K562 (cell line): Measurements from ENCODE around the gene PNPLA7. TPM values are rescaled to one million over a fixed set of nuclear protein-coding genes. Genes with fewer than 3 reads are reported as not detected.

Experiments used
- ATAC-seq: fragments of 200-7000 bp; cut with Tn5 transposase; 3 replicates; pipeline ENCODE4 v1.9.1; 2020; ENCODE audit warnings: moderate library complexity
- BruUV-seq: library from RNA; stranded (reverse); fragments of 400-500 nt; replicated peaks from 2 replicates; lab custom pipeline; 2021; lab: Mats Ljungman, UMichigan
- CTCF ChIA-PET: fragments of 300-600 bp; formaldehyde crosslinking; extraction: SDS; loops from one replicate; lab custom pipeline; 2021; ENCODE audit warnings: low intra/inter-chr PET ratio; lab: Yijun Ruan, JAX
- POLR2A ChIA-PET: fragments of 300-600, 350-650 bp; sonication (Branson Sonifier 250); formaldehyde crosslinking; extraction: SDS; loops from one replicate; lab custom pipeline; 2021; ENCODE audit warnings: antibody characterized with exemption, inconsistent platforms; lab: Yijun Ruan, JAX
- DNase-seq, 4 experiments: peaks; one replicate each; pipeline versions ENCODE4 v3.0.0 to v3.0.0-alpha.2; 2011 to 2018; ENCODE audit warnings: low spot score in 3 of 4, mixed read lengths in 3 of 4; ENCODE audit errors: extremely low read depth in 1 of 4
- FAIRE-seq: peaks from 2 replicates; lab custom pipeline; 2011; peaks lifted over from hg19 to GRCh38; lab: Jason Lieb, UNC
- H2AFZ ChIP-seq: 2 replicates; pipeline ENCODE4 v1.6.0; 2011; ENCODE audit warnings: low read depth, low read length, control low read depth, inconsistent platforms
- H3K27ac ChIP-seq: fragments of 200-600 bp; 3 replicates; pipeline ENCODE4 v1.8.0; 2011; ENCODE audit warnings: low read depth, mild to moderate bottlenecking, control low read depth, inconsistent platforms, low read length, moderate library complexity, mixed read lengths; ENCODE audit errors: extremely low read depth
- H3K27me3 ChIP-seq, 2 experiments: fragments of 300-600 bp in 1 of 2; 2 replicates in 1 of 2; 3 replicates in 1 of 2; pipeline versions ENCODE4 v1.6.0 to v1.8.0; 2011; ENCODE audit warnings: inconsistent platforms in 2 of 2, low read length in 2 of 2, mild to moderate bottlenecking in 1 of 2, mixed read lengths in 1 of 2, moderate library complexity in 1 of 2; ENCODE audit not compliant: control insufficient read depth in 2 of 2, insufficient read depth in 2 of 2
- H3K36me3 ChIP-seq: fragments of 300-600 bp; 3 replicates; pipeline ENCODE4 v1.8.0; 2011; ENCODE audit warnings: mild to moderate bottlenecking, low read length, inconsistent platforms; ENCODE audit not compliant: control insufficient read depth, insufficient read depth
- H3K4me1 ChIP-seq, 2 experiments: fragments of 200-600 bp in 1 of 2; replicated peaks in 1 of 2; 2 replicates in 1 of 2; 3 replicates in 1 of 2; pipeline versions ENCODE4 v1.5.1 to v1.8.0; 2011; ENCODE audit warnings: inconsistent platforms in 2 of 2, low read length in 2 of 2, mild to moderate bottlenecking in 1 of 2, mixed read lengths in 1 of 2, moderate library complexity in 1 of 2; ENCODE audit not compliant: control insufficient read depth in 2 of 2, insufficient read depth in 2 of 2
- H3K4me2 ChIP-seq: 2 replicates; pipeline ENCODE4 v1.6.1; 2011; ENCODE audit warnings: low read length, control low read depth, inconsistent platforms, mixed read lengths; ENCODE audit not compliant: insufficient read depth
- H3K4me3 ChIP-seq: fragments of 200-600 bp; sonication (generic), shearing (Covaris generic); 2 replicates; pipeline ENCODE4 v1.5.1; 2016; ENCODE audit warnings: control low read depth, inconsistent platforms
- H3K79me2 ChIP-seq: fragments of 200-600 bp; 3 replicates; pipeline ENCODE4 v1.8.0; 2011; ENCODE audit warnings: low read length, inconsistent platforms; ENCODE audit not compliant: control insufficient read depth, insufficient read depth
- H3K9ac ChIP-seq, 2 experiments: 2 replicates each; pipeline versions ENCODE4 v1.6.0 to v1.6.1; 2011; ENCODE audit warnings: low read depth in 2 of 2, low read length in 2 of 2, control low read depth in 1 of 2, inconsistent platforms in 1 of 2, mild to moderate bottlenecking in 1 of 2, mixed read lengths in 1 of 2; ENCODE audit not compliant: insufficient read depth in 1 of 2
- H3K9me1 ChIP-seq: one replicate; pipeline ENCODE4 v1.6.0; 2011; ENCODE audit warnings: inconsistent platforms, mild to moderate bottlenecking, low read length, moderate library complexity; ENCODE audit not compliant: control insufficient read depth, insufficient read depth
- H3K9me3 ChIP-seq: replicated peaks from 2 replicates; pipeline ENCODE4 v1.5.1; 2011; ENCODE audit warnings: low read depth, low read length, inconsistent platforms; ENCODE audit not compliant: control insufficient read depth, insufficient read depth
- H4K20me1 ChIP-seq: replicated peaks from 2 replicates; pipeline ENCODE4 v1.6.1; 2011; ENCODE audit warnings: low read length, inconsistent platforms, mixed read lengths; ENCODE audit not compliant: control insufficient read depth, insufficient read depth
- BACH1 ChIP-seq: fragments of 200-800 bp; sonication (Bioruptor generic); IDR thresholded peaks from 2 replicates; pipeline ENCODE4 v1.6.1; 2016; ENCODE audit warnings: missing genetic modification characterization, missing compliant biosample characterization
- BRF2 ChIP-seq: IDR thresholded peaks from 3 replicates; pipeline ENCODE4 v1.6.1; 2011; ENCODE audit warnings: borderline replicate concordance, mild to moderate bottlenecking; ENCODE audit not compliant: insufficient read length, insufficient read depth
- EHMT2 ChIP-seq: fragments of 450-650 bp; IDR thresholded peaks from 2 replicates; pipeline ENCODE4 v1.6.1; 2018; ENCODE audit warnings: antibody characterized with exemption
- EWSR1 ChIP-seq: fragments of 450-650 bp; IDR thresholded peaks from 2 replicates; pipeline ENCODE4 v1.6.1; 2018; ENCODE audit warnings: borderline replicate concordance, mild to moderate bottlenecking, low read depth, moderate library complexity; ENCODE audit not compliant: partially characterized antibody
- HNRNPK ChIP-seq: fragments of 200-400 bp; formaldehyde crosslinking; IDR thresholded peaks from one replicate; pipeline ENCODE4 v1.6.1; 2018; ENCODE audit warnings: mild to moderate bottlenecking, low read depth, low read length; ENCODE audit not compliant: poor library complexity, severe bottlenecking
- IRF9 ChIP-seq: fragments of 450-650 bp; IDR thresholded peaks from 2 replicates; pipeline ENCODE4 v1.6.1; 2016; ENCODE audit warnings: missing biosample characterization, missing genetic modification characterization
- JUN ChIP-seq, 2 experiments: sonication (generic) in 1 of 2; formaldehyde crosslinking in 1 of 2; IDR thresholded peaks; 2 replicates each; pipeline versions ENCODE4 v1.6.1 to v1.8.0; 2012 to 2022; ENCODE audit warnings: borderline replicate concordance in 2 of 2, mild to moderate bottlenecking in 2 of 2, improper control_type of control experiment in 1 of 2, low read depth in 1 of 2, low read length in 1 of 2, missing genetic modification reagents in 1 of 2
- MAFG ChIP-seq: fragments of 450-650 bp; conservative IDR thresholded peaks from 2 replicates; pipeline ENCODE4 v1.6.1; 2016; ENCODE audit warnings: missing genetic modification characterization, missing compliant biosample characterization
- MITF ChIP-seq: IDR thresholded peaks from 2 replicates; pipeline ENCODE4 v1.6.1; 2014; ENCODE audit warnings: antibody characterized with exemption
- NCOA6 ChIP-seq: fragments of 450-650 bp; IDR thresholded peaks from 2 replicates; pipeline ENCODE4 v1.6.1; 2017; ENCODE audit warnings: mild to moderate bottlenecking
- NR2C2 ChIP-seq, 2 experiments: fragments of 200-800 bp in 1 of 2; sonication (Bioruptor generic) in 1 of 2; sonication (generic) in 1 of 2; formaldehyde crosslinking in 1 of 2; IDR thresholded peaks; 2 replicates each; pipeline versions ENCODE4 v1.6.1 to v1.8.0; 2016 to 2022; ENCODE audit warnings: mild to moderate bottlenecking in 1 of 2, missing compliant biosample characterization in 1 of 2, missing genetic modification characterization in 1 of 2, missing genetic modification reagents in 1 of 2
- ZNF239 ChIP-seq: fragments of 250-450 bp; sonication (Bioruptor Pico); IDR thresholded peaks from 2 replicates; pipeline ENCODE4 v1.4.0; 2020; ENCODE audit warnings: mild to moderate bottlenecking
- ZNF592 ChIP-seq: fragments of 450-650 bp; IDR thresholded peaks from 2 replicates; pipeline ENCODE4 v1.6.1; 2017; ENCODE audit warnings: antibody characterized with exemption, mild to moderate bottlenecking
- ZNF77 ChIP-seq: fragments of 250-450 bp; sonication (Bioruptor Pico); IDR thresholded peaks from 2 replicates; pipeline ENCODE4 v1.5.0; 2020
- WGBS: fragments of 100-300 bp; shearing (Covaris generic); methylation state at CpG from one replicate; pipeline ENCODE4 v1.1.6; 2016; ENCODE audit warnings: low coverage, mixed read lengths; ENCODE audit not compliant: insufficient coverage; ENCODE audit errors: missing lambda C conversion rate; 5-methylcytosine and 5-hydroxymethylcytosine counted together
- in situ Hi-C: fragments of 300-500 bp; cut with MboI; formaldehyde crosslinking; loops from 4 replicates; pipeline ENCODE4 v1.15.0; 2018; ENCODE audit warnings: inconsistent platforms, mixed read lengths
- intact Hi-C: fragments of 100-400 bp; cut with micrococcal nuclease; formaldehyde crosslinking; loops from 2 replicates; pipeline ENCODE4 v1.14.2; 2022
- polyA plus RNA-seq, 8 experiments: library from polyadenylated mRNA; depleted of rRNA in 4 of 8; stranded (reverse) in 5 of 8; unstranded in 3 of 8; fragments of >200 nt; fragmentation: Nextera tagmentation in 2 of 8; fragmentation: Illumina TruSeq in 1 of 8; extraction: Ambion mirVana in 2 of 8; extraction: Trizol in 1 of 8; gene quantifications; 2 replicates each; pipeline versions ENCODE4 v1.2.1 to v1.2.3, GENCODE V29; 2011 to 2014; ENCODE audit warnings: inconsistent platforms in 1 of 8, missing spikeins in 1 of 8
- total RNA-seq, 7 experiments: library from RNA; depleted of rRNA in 6 of 7; stranded (reverse); fragments of >200 nt in 6 of 7; fragmentation: Illumina TruSeq in 2 of 7; extraction: Trizol in 2 of 7; gene quantifications; 2 replicates each; pipeline versions ENCODE4 v1.2.1 to v1.2.3, GENCODE V29; 2011 to 2021; ENCODE audit warnings: low replicate concordance in 1 of 7

Gene PNPLA7
- total and polyA plus RNA-seq, 9 of the 15 experiments (the other 6 are each of a cell fraction or from before 2014, with no cell fraction given) = 0.01 to 0.85 (median 0.19) TPM; not detected in 1

GRCh38 chr9:137521405-137521985 lies 28.7 kb downstream of the PNPLA7 start:
- BruUV-seq = no TSS peak
- no peak for DNase-seq
- H3K4me1 ChIP-seq = peaks cover 0 to 29% of the 10 kb centered on the region in 2 experiments; a peak in 3 of 5 replicates
- no peaks in the 10 kb centered on the region for H3K9me1 ChIP-seq
- CTCF ChIA-PET = no interaction called here
- no peak for ATAC-seq
- POLR2A ChIA-PET = no interaction called here
- no peaks in the 10 kb centered on the region for H3K27me3 ChIP-seq
- intact Hi-C loops (no loop called here), in situ Hi-C loops (no loop called here)
- no peak overlapping the region for H3K27ac ChIP-seq
- no peaks in the 10 kb centered on the region for H3K79me2 ChIP-seq
- no peak overlapping the region for H3K4me2 ChIP-seq
- FAIRE-seq = no peak
- 53% methylated on average over 18 of the region's 18 CpGs for WGBS
- H3K36me3 ChIP-seq = no peaks in the 10 kb centered on the region
- H3K9ac ChIP-seq = no peak overlapping the region; a peak in 1 of 4 replicates
- no peak overlapping the region for H3K4me3 ChIP-seq
- H2AFZ ChIP-seq = no peak overlapping the region
- H3K9me3 ChIP-seq = no peaks in the 10 kb centered on the region
- H4K20me1 ChIP-seq = no peaks in the 10 kb centered on the region
- TF ChIP-seq IRF9 (tag) = no peak
- TF ChIP-seq ZNF239 (CRISPR knock-in tag) = no peak
- TF ChIP-seq MAFG (tag) = no peak
- no peak for TF ChIP-seq BRF2
- no peak for TF ChIP-seq MITF
- no peak for TF ChIP-seq NCOA6
- no peak for TF ChIP-seq ZNF77
- TF ChIP-seq ZNF592 = no peak
- no peak for TF ChIP-seq JUN (IDR thresholded peaks at IDR 0.05; ENCODE audit: borderline replicate concordance, low read depth, low read length)
- TF ChIP-seq JUN (CRISPR knock-in tag; IDR thresholded peaks at IDR 0.05; ENCODE audit: borderline replicate concordance) = no peak
- no peak for TF ChIP-seq EWSR1
- TF ChIP-seq BACH1 (tag) = no peak
- TF ChIP-seq EHMT2 = no peak
- TF ChIP-seq HNRNPK = no peak
- TF ChIP-seq NR2C2 (CRISPR knock-in tag; IDR thresholded peaks at IDR 0.05) = no peak
- TF ChIP-seq NR2C2 (tag; IDR thresholded peaks at IDR 0.05) = no peak
